Breast epithelium (tissue), 3 donors: ENCODE data around the gene STK31.
"Not testable (repeated sequence)": the region's sequence is repeated elsewhere in the genome, so short reads cannot be mapped to it uniquely, and the experiment has no call there.

Experiments
- POLR2A ChIP-seq: fragments of 450-650 bp; IDR thresholded peaks from one replicate; pipeline ENCODE4 v1.6.1; 2016; ENCODE audit warnings: antibody characterized with exemption, mild to moderate bottlenecking, moderate library complexity
- POLR2AphosphoS5 ChIP-seq, 3 donors: sonication (generic); formaldehyde crosslinking; IDR thresholded peaks; one replicate each; pipeline ENCODE4 v1.6.1; 2017; ENCODE audit warnings: antibody characterized with exemption in 3 of 3
- TF ChIP-seq, protein P1 (sequence below), 3 donors: fragments of 450-650 bp; IDR thresholded peaks; one replicate each; pipeline ENCODE4 v1.5.1; 2016 to 2017; ENCODE audit warnings: antibody characterized with exemption in 3 of 3, mild to moderate bottlenecking in 3 of 3, moderate library complexity in 3 of 3

DNA sequence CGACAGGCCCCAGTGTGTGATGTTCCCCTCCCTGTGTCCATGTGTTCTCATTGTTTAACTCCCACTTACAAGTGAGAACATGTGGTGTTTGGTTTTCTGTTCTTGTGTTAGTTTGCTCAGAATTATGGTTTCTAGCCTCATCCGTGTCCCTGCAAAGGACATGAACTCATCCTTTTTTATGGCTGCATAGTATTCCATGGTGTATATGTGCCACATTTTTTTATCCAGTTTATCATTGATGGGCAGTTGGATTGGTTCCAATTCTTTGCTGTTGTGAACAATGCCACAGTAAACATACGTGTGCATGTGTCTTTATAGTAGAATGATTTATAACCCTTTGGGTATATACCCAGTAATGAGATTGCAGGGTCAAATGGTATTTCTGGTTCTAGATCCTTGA lies 166.5 kb downstream of the STK31 start:
- TF ChIP-seq, protein P1, sequence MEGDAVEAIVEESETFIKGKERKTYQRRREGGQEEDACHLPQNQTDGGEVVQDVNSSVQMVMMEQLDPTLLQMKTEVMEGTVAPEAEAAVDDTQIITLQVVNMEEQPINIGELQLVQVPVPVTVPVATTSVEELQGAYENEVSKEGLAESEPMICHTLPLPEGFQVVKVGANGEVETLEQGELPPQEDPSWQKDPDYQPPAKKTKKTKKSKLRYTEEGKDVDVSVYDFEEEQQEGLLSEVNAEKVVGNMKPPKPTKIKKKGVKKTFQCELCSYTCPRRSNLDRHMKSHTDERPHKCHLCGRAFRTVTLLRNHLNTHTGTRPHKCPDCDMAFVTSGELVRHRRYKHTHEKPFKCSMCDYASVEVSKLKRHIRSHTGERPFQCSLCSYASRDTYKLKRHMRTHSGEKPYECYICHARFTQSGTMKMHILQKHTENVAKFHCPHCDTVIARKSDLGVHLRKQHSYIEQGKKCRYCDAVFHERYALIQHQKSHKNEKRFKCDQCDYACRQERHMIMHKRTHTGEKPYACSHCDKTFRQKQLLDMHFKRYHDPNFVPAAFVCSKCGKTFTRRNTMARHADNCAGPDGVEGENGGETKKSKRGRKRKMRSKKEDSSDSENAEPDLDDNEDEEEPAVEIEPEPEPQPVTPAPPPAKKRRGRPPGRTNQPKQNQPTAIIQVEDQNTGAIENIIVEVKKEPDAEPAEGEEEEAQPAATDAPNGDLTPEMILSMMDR (IDR thresholded peaks at IDR 0.05) = not testable (repeated sequence)
- not testable (repeated sequence) for TF ChIP-seq POLR2A; POLR2AphosphoS5 (IDR thresholded peaks at IDR 0.05)
